ENCODE data around the gene EMC10.
A peak's percentile ranks its signal among the peaks of the same experiment; 100 is the strongest.
"Not testable (repeated sequence)": the region's sequence is repeated elsewhere in the genome, so short reads cannot be mapped to it uniquely, and the experiment has no call there.

Gene EMC10

DNA sequence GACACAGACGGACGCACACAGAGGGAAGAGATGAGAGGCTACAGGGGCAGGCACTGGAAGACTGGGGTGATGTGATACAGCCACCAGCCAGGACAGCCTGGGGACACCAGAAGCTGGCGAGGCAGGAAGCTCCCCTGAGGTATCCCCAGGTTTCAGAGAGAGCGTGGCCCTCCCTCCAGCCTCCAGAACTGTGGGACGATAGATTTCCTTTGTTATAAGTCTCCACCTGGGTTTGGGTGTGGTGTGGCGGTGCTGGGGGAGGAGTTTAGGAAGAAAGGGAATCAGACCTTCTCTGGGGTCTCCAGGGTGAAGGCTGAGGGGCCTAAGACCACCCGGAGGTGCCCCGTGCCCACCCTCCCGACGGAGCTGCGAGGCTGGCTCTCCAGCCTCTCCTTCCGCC is 40.1 kb downstream of the EMC10 start:
- no peak for DNase-seq

DNA sequence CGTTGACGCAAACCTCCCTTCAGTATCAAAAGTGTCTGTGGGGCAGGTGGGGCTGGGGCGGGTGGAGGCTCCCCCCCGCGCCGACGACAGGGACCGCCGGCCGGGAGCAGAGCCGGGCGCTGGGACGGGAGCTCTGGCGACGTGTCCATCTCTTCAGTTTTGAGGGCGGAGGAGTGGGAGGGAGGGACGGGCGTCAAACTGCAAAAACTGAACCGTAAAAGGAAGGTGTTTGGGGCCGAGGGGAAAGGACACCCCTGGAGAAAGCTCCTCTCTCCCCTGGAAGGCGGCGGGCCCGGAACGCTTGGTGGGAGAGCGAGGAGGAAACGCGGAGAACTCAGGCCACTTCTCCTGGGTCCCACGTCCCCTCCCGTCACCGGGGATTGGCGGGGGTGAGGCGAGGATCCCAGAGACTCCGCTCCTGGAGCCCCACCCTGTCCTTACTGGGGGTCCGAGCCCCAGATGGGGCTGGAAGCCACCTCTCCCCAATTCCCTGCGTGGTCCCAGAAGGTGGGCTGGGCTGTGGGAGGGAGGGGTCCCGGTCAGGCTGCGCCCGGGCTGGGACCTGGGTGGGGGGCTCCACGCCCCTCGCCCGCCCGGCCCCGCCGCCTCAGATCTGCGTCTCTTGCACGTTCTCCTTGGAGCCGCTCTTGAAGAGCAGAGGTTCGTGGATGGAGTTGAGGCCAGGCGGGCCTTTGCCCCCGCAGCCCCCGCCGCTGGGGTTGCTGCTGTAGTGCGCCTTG is 40.8 kb downstream of the EMC10 start:
- DNase-seq, result no peak

DNA sequence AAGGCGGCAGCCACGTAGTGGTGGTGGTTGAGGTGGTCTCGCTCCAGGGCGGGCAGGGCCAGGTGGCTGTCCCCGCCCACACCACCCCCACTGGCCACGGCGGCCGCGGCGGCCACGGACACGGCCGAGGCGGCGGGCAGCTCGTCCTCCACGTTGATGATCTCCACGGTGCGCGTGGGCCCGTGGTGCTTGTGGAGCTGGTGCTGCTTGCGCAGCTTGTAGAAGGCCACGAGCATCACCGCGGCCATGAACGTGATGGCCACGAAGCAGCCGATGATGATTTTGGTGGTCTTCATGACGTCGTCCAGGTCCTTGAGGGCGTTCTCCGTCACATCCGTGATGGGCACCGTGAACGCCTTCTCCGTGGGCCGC is 41.4 kb downstream of the EMC10 start:
- no peak for DNase-seq

GRCh38 chr19:50518091-50519005 is 42.0 kb downstream of the EMC10 start:
- DNase-seq, result no peak

DNA sequence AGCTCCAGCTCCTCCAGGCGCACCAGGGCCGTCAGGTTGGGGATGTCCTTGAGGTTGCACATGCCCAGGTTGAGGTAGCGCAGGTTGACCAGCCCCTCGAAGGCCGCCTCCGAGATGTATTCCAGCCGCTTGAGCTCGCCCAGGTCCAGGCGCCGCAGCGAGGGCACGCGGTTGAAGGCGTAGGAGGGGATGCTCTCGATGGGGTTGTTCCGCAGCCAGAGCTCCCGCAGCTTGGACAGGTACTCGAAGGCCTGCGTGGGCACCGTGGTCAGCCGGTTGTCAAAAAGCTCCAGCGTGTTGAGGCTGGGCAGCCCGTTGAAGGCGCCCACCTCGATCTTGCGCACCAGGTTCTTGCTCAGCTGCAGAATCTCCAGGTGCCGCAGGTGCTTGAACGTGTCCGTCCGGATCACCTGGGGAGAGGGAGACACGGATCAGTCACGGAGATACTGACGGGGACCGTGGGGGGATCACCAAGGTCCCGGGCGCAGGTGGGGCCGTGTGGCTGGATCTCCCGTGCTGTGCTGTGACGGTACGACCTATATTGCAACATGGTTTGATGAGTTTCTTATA is 42.8 kb downstream of the EMC10 start:
- DNase-seq, result no peak

GRCh38 chr19:50520822-50521465 is 44.6 kb downstream of the EMC10 start:
- DNase-seq, result no peak

DNA sequence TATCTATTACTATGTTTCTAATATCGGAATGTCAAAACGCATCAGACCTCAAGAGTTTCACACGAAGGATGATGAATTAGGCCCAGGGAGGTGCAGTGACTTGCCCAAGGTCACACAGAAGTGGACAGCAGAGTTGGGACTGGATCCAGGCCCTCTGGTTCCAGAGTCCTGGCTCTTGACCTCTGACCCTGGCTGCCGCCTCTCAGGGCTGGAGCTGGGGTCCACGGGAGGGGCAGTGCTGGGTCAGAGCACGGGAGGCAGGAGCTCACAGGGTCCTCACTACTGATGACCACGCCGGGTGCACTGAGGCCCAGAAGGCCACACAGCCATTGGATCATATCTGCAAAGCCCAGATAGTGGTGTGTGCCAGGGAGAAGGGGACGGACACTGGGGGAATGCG is 46.6 kb downstream of the EMC10 start:
- DNase-seq, result no peak

DNA sequence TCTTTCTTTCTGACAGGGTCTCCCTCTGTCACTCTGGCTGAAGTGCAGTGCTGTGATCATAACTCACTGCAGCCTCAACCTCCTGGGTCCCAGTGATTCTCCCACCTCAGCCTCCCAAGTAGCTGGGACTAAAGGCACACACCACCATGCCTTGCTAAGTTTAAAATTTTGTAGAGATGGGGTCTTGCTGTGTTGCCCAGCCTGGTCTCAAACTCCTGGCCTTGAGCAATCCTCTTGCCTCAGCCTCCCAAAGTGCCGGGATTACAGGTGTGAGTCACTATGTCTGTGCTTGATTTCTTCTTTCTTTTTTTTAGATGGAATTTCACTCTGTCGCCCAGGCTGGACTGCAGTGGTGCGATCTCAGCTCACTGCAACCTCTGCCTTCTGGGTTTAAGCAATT is 51.7 kb downstream of the EMC10 start:
- not testable (repeated sequence) for DNase-seq

DNA sequence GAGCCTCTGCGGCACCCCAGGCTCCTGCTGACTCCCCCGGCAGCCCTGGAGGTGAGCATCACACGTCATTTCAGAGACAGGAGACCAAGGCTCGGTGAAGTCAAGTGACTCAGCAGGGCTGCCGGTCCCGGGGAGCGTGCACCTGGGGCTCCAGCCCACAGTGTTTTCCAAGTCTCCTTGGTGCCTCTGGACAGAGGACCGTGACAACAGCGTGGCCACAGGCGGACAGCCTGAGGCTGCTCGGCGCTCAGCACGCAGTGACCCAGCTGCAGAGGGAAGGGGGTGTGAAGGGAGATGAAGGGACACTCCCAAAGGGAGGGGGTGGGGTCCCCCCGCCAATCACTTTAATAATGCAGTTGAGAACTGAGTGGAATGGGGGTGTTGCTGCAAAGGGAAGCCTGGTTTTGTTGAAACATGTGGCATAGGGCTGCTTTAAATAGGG is 54.9 kb downstream of the EMC10 start:
- DNase-seq, result no peak

DNA sequence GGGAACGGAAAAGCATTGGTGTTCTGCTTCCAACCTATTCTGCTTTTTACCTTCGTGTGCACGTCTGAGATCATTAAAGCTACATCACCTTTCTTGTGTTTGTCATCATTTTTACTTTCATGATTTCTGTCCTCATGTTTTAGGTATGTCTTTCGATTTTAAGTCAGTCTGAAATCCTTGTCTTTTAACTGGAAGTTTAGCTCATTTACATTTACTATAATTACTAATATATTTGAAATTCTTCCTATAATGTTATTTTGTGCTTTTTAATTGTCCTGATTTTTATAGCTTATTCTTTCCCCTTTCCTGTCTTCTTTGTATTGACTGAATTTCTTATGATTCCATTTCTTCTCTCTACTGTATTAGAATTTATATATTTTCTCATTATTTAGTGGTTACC is 56.6 kb downstream of the EMC10 start:
- no peak for DNase-seq

- no peak for DNase-seq
These were observed 58.2 kb downstream of the EMC10 start for GRCh38 chr19:50534478-50534877.

GRCh38 chr19:50535672-50536187 is 59.4 kb downstream of the EMC10 start:
- DNase-seq, result no peak

GRCh38 chr19:50536662-50537305 is 60.5 kb downstream of the EMC10 start:
- DNase-seq, result no peak

DNA sequence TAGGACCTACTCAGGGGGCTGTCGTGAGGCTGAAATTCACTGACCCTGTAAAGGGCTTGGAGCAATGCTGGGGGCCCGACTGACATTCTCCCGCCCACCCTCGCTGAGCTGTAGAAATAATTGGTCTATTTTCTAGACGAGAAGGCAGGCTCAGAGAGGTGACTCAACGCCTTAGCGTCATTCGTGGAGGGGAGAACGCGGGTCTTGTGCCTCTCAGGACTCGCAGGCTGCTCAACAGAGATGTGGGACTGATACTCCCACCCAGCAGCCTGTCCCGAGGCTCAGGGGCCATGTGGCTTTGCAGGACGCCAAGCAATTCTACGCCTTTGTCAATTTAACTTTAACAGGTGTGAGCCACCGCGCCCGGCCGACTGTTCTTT is 61.0 kb downstream of the EMC10 start:
- DNase-seq, result no peak

GRCh38 chr19:50537769-50538230 is 61.5 kb downstream of the EMC10 start:
- DNase-seq, result peak; percentile 51 to 92

All from NCI-H526 (cell line).